ENCODE measurements around the gene PRUNE2. TPM values are rescaled to one million over a fixed set of nuclear protein-coding genes. Genes with fewer than 3 reads are reported as not detected.

PRUNE2 gene
- total RNA-seq, 2 experiments from 2014 or later = 0.23 to 0.42 TPM

DNA sequence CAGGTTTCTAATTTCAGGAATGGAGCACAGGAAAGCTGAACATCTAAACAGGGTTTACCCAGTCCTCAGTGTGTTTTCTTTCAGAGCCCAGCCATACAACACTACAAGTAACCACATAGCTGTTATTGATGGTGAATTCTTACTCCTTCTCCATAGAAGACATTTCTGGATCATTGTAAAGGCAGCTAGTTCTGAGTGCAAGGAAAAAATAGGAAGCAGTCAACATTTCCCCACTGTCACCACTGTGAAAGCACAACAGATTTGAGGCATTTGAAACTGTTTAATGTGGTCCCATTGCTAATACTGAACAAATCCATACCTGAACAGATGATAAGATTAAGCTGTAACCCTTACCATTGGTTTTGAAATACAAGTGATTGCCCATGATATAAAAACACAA, 286.7 kb downstream of the PRUNE2 start:
- Mint-ChIP-seq H3K9me3 (no peaks in the 10 kb centered on the region), H3K27ac (no peak overlapping the region), H3K36me3 (ENCODE audit: low read depth) (no peaks in the 10 kb centered on the region), H3K4me3 (no peak overlapping the region), H3K4me1 (peaks cover 10% of the 10 kb centered on the region), H3K27me3 (peaks cover 33% of the 10 kb centered on the region)
- ChIA-PET CTCF (interaction anchor here (1.3 to 2.2 kb wide), 2 partner anchors 16 to 48 kb away, joined by 3 to 8 read pairs; no protein-coding TSS in a partner anchor), POLR2A (no interaction called here)
- DNase-seq = no peak

DNA sequence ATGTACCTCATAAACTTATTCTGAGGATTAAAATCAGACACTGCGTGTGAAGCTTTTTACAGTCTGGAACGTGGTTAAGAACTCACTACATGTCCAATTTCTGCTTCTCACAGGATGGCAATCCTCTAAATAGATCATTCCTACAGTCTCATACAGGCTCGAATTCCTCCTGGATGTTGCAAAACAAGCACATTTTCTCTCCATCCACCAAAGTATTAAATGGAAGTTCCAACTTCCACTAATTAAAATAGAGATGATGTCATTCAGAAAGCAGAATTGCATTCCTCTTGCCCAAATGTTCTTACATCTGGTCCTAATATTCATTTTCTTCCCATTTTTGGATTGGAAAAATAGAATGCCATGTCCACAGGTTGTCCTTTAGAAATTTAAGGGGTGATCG, 287.2 kb downstream of the PRUNE2 start:
- peaks cover 33% of the 10 kb centered on the region for H3K27me3 Mint-ChIP-seq
- H3K27ac Mint-ChIP-seq = no peak overlapping the region
- peaks cover 10% of the 10 kb centered on the region for H3K4me1 Mint-ChIP-seq
- ChIA-PET POLR2A (no interaction called here), CTCF (interaction anchor here (1.3 kb wide), 1 partner anchor 49 kb away, joined by 3 read pairs; no protein-coding TSS in a partner anchor)
- H3K4me3 Mint-ChIP-seq = no peak overlapping the region
- no peak for DNase-seq
- H3K9me3 Mint-ChIP-seq = no peaks in the 10 kb centered on the region
- H3K36me3 Mint-ChIP-seq (ENCODE audit: low read depth) = no peaks in the 10 kb centered on the region

DNA sequence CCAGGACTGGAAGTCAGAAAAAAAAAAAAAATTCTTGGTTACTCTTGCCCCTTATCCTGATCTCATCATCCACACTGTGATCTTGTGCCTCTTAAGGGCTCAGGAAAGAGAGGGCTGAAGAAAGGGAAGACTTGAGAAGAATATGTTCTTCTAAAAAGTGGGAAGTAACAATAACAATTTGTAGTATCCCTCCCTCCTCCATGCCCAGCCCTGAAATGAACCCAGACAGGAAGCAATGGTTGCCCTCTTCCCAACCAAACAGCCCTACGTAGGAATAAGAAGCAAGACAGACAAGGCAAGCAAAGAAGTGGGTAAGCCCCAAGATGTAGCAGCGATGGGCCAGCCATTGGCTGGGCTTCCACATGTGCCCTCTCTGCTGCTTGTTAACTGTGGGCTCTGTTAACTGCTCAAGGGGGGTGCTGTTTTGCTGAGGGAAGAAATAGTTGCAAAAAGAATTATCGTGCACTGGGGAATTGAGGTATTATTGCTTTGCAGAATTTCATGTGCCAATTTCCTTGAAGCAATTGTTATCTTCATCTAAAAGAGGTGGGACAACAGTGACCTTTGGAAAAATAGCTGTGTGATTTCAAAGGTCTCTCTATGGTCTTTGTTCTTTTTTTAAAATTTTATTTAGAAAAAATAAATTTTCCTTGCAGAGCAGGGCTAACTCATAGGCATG, 288.3 kb downstream of the PRUNE2 start:
- Mint-ChIP-seq H3K9me3 (no peaks in the 10 kb centered on the region), H3K27me3 (peaks cover 33% of the 10 kb centered on the region), H3K36me3 (ENCODE audit: low read depth) (no peaks in the 10 kb centered on the region), H3K4me1 (peaks cover 10% of the 10 kb centered on the region), H3K4me3 (no peak overlapping the region), H3K27ac (no peak overlapping the region)
- ChIA-PET POLR2A (no interaction called here), CTCF (no interaction called here)
- no peak for DNase-seq

DNA sequence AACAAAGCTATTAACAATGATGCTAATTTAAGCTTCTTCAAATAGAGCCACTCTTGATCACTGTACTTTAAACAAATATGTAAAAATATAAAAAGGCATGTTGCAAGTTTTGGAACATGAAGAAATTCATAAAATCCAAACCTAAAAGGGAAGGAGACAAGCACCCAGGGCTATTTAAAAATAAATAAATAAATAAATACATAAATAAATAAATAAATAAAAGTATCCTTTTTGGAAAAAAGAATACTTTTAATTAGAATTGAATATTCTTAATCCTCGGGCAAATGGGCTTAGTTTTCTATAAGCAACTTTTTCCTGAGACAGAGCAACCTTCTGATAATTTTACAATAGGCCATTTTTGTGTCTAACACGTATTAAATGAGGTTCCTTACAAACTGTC, 289.1 kb downstream of the PRUNE2 start:
- DNase-seq = no peak
- POLR2A ChIA-PET = no interaction called here
- CTCF ChIA-PET = interaction anchor here (1.4 kb wide), 1 partner anchor 14 kb away, joined by 4 read pairs; no protein-coding TSS in a partner anchor
- peaks cover 10% of the 10 kb centered on the region for H3K4me1 Mint-ChIP-seq
- H3K27me3 Mint-ChIP-seq = peaks cover 34% of the 10 kb centered on the region
- H3K4me3 Mint-ChIP-seq = no peak overlapping the region
- H3K9me3 Mint-ChIP-seq = no peaks in the 10 kb centered on the region
- H3K27ac Mint-ChIP-seq = no peak overlapping the region
- H3K36me3 Mint-ChIP-seq (ENCODE audit: low read depth) = no peaks in the 10 kb centered on the region

DNA sequence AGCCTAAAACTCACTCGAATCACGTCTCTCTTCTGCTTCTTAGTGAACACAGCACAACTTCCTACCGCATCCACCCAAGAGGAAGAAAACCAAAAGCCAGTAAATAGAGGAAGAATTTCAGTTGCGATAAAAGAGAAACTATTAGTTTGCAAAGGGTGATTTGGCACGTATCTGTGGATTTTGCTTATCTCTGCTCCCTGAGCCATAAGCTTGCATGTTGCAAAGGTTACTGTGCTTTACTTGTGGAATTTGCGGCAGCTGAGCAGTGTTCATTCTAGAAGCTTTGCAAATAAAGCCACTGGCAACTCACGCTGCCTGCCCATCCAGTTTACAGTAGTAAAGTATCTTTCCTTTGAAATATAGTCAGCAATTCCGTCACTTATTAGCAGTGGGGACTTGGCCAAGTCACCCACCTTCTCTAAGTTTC, 290.7 kb downstream of the PRUNE2 start:
- ChIA-PET CTCF (no interaction called here), POLR2A (no interaction called here)
- Mint-ChIP-seq H3K9me3 (no peaks in the 10 kb centered on the region), H3K27me3 (peaks cover 36% of the 10 kb centered on the region), H3K36me3 (ENCODE audit: low read depth) (no peaks in the 10 kb centered on the region), H3K4me3 (no peak overlapping the region), H3K4me1 (peaks cover 7% of the 10 kb centered on the region), H3K27ac (no peak overlapping the region)
- DNase-seq = no peak

DNA sequence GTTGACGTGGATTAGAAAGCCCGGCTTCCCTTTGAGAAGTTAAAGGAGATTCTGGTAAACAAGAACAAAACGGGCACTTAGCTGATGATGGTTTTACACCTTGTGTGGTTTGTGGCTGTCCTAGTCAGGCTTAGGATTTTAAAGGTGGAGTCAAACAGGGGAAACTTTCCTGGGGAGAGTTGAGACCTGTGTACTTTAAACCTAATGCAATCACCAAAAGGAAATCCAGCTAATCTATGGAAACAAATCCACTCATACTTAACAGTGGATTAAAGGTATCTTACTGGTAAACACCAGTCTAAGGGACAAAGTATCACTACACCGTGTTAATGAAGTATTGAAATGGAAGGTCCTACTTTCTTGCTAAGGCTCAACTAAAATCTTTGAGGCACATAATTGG, 291.9 kb downstream of the PRUNE2 start:
- ChIA-PET POLR2A (no interaction called here), CTCF (interaction anchor here (1.0 kb wide), 1 partner anchor 37 kb away, joined by 3 read pairs; no protein-coding TSS in a partner anchor)
- Mint-ChIP-seq H3K36me3 (ENCODE audit: low read depth) (no peaks in the 10 kb centered on the region), H3K4me1 (peaks cover 7% of the 10 kb centered on the region), H3K4me3 (no peak overlapping the region), H3K9me3 (no peaks in the 10 kb centered on the region), H3K27ac (no peak overlapping the region), H3K27me3 (peaks cover 29% of the 10 kb centered on the region)
- no peak for DNase-seq

DNA sequence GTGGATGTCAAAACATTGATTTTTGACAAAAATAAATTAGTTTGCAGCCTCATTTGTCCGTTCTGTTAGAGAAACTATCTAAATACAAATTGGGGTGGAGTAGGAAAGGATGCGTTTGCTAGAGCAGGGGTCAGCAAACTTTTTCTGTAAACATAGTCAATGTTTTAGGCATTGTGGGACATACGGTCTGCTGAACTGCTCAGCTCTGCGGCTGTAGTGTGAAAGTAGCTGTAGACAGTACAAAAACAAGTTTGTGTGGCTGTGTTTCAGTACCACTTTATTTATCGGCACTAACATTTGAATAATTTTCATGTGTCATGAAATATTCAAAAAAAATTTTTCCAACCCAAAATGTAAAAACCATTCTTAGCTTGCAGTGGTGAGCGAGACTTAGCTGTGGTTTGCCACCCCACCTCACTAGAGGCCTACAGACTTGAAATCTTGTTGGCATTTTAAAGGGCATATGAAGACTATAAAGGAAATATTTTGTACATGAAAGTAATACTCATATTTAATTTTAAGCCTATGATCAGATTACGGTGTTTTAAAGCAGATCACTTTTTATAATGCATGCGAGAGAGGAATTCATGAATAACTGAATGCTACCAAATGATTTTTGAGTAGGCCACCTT, 292.6 kb downstream of the PRUNE2 start:
- no peak overlapping the region for H3K27ac Mint-ChIP-seq
- peaks cover 24% of the 10 kb centered on the region for H3K27me3 Mint-ChIP-seq
- ChIA-PET CTCF (interaction anchor here (1.0 kb wide), 1 partner anchor 37 kb away, joined by 3 read pairs; no protein-coding TSS in a partner anchor), POLR2A (no interaction called here)
- H3K4me1 Mint-ChIP-seq = peaks cover 7% of the 10 kb centered on the region
- H3K36me3 Mint-ChIP-seq (ENCODE audit: low read depth) = no peaks in the 10 kb centered on the region
- H3K9me3 Mint-ChIP-seq = no peaks in the 10 kb centered on the region
- no peak for DNase-seq
- H3K4me3 Mint-ChIP-seq = no peak overlapping the region

DNA sequence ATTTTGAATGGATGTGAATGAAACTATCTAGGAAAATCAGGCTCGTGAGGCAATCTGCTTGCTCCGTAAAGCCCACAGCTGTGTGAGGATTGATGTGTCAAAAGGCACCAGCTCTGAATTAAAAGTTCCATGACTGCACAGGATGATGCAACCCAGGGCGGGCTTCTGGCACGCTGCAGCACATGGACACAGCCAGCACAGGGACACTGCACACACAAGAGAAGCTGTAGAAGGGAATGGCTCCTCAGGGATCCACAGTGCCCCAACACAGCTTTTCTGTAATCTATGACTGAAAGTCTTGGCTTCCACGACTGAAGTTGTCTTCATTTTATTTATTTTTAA, 295.9 kb downstream of the PRUNE2 start:
- no peaks in the 10 kb centered on the region for H3K9me3 Mint-ChIP-seq
- POLR2A ChIA-PET = no interaction called here
- no peak overlapping the region for H3K4me3 Mint-ChIP-seq
- no peak overlapping the region for H3K27ac Mint-ChIP-seq
- CTCF ChIA-PET = interaction anchor here (1.4 to 1.6 kb wide), 2 partner anchors 33 to 49 kb away, joined by 3 read pairs; no protein-coding TSS in a partner anchor
- H3K27me3 Mint-ChIP-seq = peaks cover 12% of the 10 kb centered on the region
- DNase-seq = no peak
- H3K36me3 Mint-ChIP-seq (ENCODE audit: low read depth) = no peaks in the 10 kb centered on the region
- peaks cover 2% of the 10 kb centered on the region for H3K4me1 Mint-ChIP-seq

DNA sequence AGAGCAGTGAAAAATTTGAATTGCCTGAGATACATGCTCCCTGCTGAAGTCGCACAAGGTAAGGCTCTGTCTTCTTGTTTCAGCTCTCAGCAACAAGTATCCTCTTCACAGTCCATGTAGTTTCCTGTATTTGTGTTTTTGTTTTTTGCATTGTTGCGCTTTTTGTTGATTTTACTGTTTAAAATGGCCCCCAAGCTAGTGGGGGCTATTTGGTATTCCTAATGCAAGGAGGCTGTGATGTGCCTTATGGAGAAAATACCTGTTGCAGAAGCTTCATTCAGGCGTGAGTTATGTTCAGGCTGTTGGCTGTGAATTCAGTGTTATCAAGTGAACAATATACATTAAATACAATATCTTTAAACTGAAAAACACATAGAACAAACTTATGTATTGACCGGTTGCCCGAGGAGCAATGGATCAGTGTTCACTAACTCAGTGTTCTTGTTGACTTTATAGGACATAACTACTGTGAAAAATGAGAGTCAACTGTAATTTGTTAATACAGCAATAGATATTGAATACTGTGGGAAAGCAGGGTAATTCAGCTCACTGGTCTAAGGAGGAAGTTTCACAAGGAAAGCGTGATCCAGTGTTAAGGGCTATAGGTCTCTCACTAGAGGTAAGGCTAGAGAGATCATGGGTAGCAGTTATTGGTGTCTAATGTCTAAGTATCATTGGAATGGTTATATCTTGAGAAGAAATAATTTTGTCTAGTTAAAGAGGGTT, 296.5 kb downstream of the PRUNE2 start:
- H3K36me3 Mint-ChIP-seq (ENCODE audit: low read depth) = no peaks in the 10 kb centered on the region
- H3K9me3 Mint-ChIP-seq = no peaks in the 10 kb centered on the region
- H3K27me3 Mint-ChIP-seq = peaks cover 8% of the 10 kb centered on the region
- DNase-seq = no peak
- H3K27ac Mint-ChIP-seq = no peak overlapping the region
- ChIA-PET CTCF (interaction anchor here (1.4 to 1.6 kb wide), 2 partner anchors 34 to 49 kb away, joined by 3 read pairs; no protein-coding TSS in a partner anchor), POLR2A (no interaction called here)
- no peaks in the 10 kb centered on the region for H3K4me1 Mint-ChIP-seq
- no peak overlapping the region for H3K4me3 Mint-ChIP-seq

DNA sequence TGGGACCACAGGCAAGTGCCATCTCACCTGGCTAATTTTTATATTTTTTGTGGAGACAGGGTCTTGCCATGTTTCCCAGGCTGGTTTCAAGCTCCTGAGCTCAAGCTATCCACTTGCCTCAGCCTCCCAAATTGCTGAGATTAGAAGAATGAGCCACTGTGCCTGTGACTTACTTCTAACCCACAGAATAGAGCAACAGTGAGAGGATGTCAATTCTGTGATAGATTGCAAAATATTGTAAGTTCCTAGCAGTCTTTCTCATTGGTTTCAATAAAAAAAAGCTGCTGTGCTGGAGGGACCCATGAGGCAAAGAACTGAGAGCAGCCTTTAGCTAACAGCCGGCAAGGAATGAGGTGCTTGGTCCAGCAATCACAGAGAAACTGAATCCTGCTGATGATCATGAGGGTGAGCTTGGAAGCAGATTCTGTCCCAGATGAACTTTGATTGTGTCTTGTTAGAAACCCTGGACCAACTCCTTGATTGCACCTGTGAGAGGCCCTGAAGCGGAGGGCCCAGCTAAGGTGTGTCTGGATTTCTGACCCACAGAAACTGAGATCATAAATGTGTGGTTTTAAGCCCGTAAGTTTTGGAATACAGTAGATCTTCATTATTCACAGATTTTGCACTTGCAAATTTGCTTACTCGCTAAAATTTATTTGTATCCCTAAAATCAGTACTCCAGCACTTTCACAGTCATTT, 297.2 kb downstream of the PRUNE2 start:
- H3K36me3 Mint-ChIP-seq (ENCODE audit: low read depth) = no peaks in the 10 kb centered on the region
- CTCF ChIA-PET = interaction anchor here (1.4 to 1.6 kb wide), 2 partner anchors 34 to 50 kb away, joined by 3 read pairs; no protein-coding TSS in a partner anchor
- POLR2A ChIA-PET = no interaction called here
- H3K9me3 Mint-ChIP-seq = no peaks in the 10 kb centered on the region
- peaks cover 8% of the 10 kb centered on the region for H3K27me3 Mint-ChIP-seq
- no peaks in the 10 kb centered on the region for H3K4me1 Mint-ChIP-seq
- DNase-seq = no peak
- no peak overlapping the region for H3K27ac Mint-ChIP-seq
- H3K4me3 Mint-ChIP-seq = no peak overlapping the region

DNA sequence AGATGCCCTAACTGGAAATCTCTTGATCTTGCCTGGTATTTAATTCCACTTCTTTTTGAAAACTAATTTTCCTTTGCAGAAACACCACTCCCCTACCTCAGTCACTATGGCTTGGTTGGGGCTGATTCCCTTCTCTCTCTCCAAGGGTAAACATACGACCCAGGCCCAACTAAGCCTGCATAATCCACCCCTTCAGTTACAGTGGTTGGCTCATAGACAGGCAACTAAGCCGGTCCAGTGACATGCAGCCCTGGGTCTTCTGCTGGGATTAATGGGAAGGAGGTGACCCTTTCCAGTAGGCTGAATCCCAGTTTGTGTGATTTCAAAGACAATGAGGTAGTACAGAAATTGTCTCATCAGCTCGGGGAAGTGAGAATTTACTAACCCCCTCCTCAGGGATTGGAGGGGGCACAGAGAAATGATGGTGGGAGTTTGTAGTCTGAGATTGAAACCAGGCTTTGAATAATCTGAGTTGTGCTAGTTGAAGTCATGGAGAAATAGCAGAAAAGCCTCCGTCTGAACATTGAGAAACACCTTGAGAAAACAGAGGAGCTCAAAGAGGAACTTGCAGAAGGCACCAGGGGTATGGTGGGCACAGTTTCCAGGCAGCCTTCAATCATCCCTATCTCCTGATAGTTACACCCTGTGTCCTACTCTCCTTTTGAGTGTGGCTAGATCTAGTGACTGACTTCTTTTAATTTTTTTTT, 298.0 kb downstream of the PRUNE2 start:
- H3K4me1 Mint-ChIP-seq = no peaks in the 10 kb centered on the region
- H3K27ac Mint-ChIP-seq = no peak overlapping the region
- ChIA-PET CTCF (interaction anchor here (1.0 kb wide), 1 partner anchor 13 kb away, joined by 3 read pairs; no protein-coding TSS in a partner anchor), POLR2A (no interaction called here)
- DNase-seq = no peak
- no peak overlapping the region for H3K4me3 Mint-ChIP-seq
- no peaks in the 10 kb centered on the region for H3K36me3 Mint-ChIP-seq (ENCODE audit: low read depth)
- peaks cover 8% of the 10 kb centered on the region for H3K27me3 Mint-ChIP-seq
- no peaks in the 10 kb centered on the region for H3K9me3 Mint-ChIP-seq

DNA sequence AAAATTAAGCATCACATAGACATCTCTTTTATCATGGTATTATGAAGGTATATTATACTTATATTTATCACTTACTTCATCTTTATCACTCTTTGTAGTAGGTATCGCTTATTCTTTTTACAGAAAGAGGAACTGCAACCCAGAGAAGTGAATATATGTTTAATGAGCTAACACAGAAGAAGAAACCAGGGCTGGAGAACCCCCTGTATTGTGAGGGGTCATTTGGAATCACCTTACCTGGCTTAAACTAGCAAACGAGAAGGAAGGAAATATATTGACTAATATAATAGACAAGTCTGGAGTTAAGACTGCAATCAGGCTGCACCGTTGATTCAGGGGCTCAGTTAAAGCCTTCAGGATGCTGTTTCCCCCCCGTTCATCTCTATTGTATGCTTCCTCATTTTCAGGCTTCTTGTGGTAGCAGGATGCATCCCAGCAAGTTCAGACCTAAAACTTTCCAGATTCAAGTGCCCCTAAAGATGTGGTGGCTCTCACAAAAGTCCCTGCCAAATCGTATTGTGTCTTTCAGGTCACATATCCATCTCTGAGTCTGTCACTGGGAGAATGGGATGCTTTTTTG, 300.5 kb downstream of the PRUNE2 start:
- Mint-ChIP-seq H3K27ac (no peak overlapping the region), H3K4me3 (no peak overlapping the region), H3K36me3 (ENCODE audit: low read depth) (no peaks in the 10 kb centered on the region), H3K9me3 (no peaks in the 10 kb centered on the region), H3K4me1 (no peaks in the 10 kb centered on the region), H3K27me3 (peaks cover 2% of the 10 kb centered on the region)
- POLR2A ChIA-PET = no interaction called here
- DNase-seq = no peak
- CTCF ChIA-PET = interaction anchor here (1.7 to 2.0 kb wide), 2 partner anchors 11 to 72 kb away, joined by 3 to 4 read pairs; no protein-coding TSS in a partner anchor

Data from activated CD4-positive, alpha-beta T cell treated with anti-CD3 and anti-CD28 coated beads, Interleukin-2, amount 10 ng/mL, durations not matched to agents 7 days and 5 days (primary cell).